NCI-H1105 treated with DMSO at 0.1 percent for 48 hours (cell line): ENCODE measurements around the gene LRPAP1.

Source experiments
- DNase-seq: peaks from one replicate; lab custom pipeline; 2025; lab: John Stamatoyannopoulos, UW

Gene LRPAP1

GRCh38 chr4:3472411-3473141, 59.6 kb downstream of the LRPAP1 start:
- no peak for DNase-seq

GRCh38 chr4:3471886-3472285, 60.3 kb downstream of the LRPAP1 start:
- DNase-seq = no peak

GRCh38 chr4:3471098-3471760, 61.0 kb downstream of the LRPAP1 start:
- no peak for DNase-seq

GRCh38 chr4:3470244-3471097, 61.8 kb downstream of the LRPAP1 start:
- DNase-seq = no peak

- no peak for DNase-seq
These were observed 62.6 kb downstream of the LRPAP1 start for GRCh38 chr4:3469386-3470243.

- DNase-seq = no peak
These were observed 63.4 kb downstream of the LRPAP1 start for GRCh38 chr4:3468804-3469203.

- DNase-seq = no peak
These were observed 64.1 kb downstream of the LRPAP1 start for GRCh38 chr4:3468154-3468553.

GRCh38 chr4:3467601-3468031, 64.6 kb downstream of the LRPAP1 start:
- DNase-seq = no peak

- no peak for DNase-seq
These were observed 65.3 kb downstream of the LRPAP1 start for GRCh38 chr4:3466691-3467600.

GRCh38 chr4:3465698-3466671, 66.2 kb downstream of the LRPAP1 start:
- no peak for DNase-seq

GRCh38 chr4:3464911-3465697, 67.1 kb downstream of the LRPAP1 start:
- DNase-seq = no peak

GRCh38 chr4:3464349-3464905, 67.8 kb downstream of the LRPAP1 start:
- no peak for DNase-seq

- no peak for DNase-seq
These were observed 68.5 kb downstream of the LRPAP1 start for GRCh38 chr4:3463556-3464348.

GRCh38 chr4:3462790-3463415, 69.3 kb downstream of the LRPAP1 start, which contains the start of gene DOK7:
Gene DOK7, plus strand, starts transcription at chr4:3463306. Its CDS starts 70 bp downstream, at chr4:3463376.
- DNase-seq = no peak

GRCh38 chr4:3462321-3462789, 69.9 kb downstream of the LRPAP1 start:
- no peak for DNase-seq

GRCh38 chr4:3461515-3462291, 70.5 kb downstream of the LRPAP1 start:
- peak; percentile 1 for DNase-seq
